HG03354 (cell line): ENCODE results near the gene CRX.
"Not testable (repeated sequence)": the region's sequence is repeated elsewhere in the genome, so short reads cannot be mapped to it uniquely, and the experiment has no call there.

Experiments used
- ATAC-seq: cut with Tn5 transposase; IDR thresholded peaks from one replicate; pipeline ENCODE4 v1.9.1; 2021; ENCODE audit warnings: mild to moderate bottlenecking; ENCODE audit not compliant: unreplicated experiment, poor library complexity, severe bottlenecking

The CRX gene

GRCh38 chr19:47854459-47854858, 32.7 kb downstream of the CRX start:
- ATAC-seq: no peak

DNA sequence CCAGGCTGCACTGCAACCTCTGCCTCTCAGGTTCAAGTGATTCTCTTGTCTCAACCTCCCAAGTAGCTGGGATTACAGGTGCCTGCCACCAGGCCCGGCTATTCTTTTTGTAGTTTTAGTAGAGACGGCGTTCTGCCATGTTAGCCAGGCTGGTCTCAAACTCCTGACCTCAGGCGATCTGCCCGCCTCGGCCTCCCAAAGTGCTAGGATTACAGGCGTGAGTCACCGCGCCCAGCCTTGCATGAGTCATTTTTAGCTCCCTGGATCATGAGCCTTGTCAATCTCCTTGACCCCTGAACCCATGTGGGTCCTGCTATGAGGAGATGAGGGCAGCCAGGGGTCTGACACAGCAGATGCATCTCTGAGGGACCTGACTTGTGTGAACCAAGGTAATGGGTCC, 36.5 kb downstream of the CRX start:
- ATAC-seq: not testable (repeated sequence)

DNA sequence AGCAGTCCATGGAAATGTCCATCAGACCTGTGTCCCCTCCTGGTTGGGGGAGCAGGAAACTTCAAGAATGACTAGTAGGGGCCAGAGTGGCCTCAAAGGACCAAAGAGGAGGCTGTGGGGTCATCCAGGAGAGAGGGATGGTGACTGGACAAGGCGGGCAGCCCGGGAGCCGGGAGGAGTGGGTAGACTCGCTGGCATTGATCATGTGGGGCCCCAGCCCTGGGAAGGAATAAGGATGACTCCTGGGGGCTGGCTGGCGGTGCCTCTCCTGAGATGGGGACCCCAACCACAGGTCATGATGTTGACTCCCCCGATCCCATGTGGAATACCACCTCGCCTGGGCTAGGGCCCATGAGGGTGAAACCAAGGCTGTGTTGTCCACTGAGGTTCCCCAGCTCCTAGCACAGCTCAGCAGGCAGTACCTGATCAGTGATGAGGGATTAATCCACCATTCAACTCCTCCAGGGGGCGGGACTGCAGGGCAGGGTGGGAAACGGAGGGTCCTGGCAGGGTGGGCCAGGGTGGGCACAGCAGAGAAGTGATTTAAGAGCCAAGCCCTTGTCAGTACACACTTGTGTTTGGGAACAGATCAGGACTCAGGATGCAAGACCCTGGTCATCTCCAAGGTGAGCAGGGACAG, 37.0 kb downstream of the CRX start, which contains the start of gene TPRX2:
TPRX2 (plus strand) TSS at position 590 of the 640 bp plus-strand sequence; CDS start at position 602, 12 bp downstream.
- ATAC-seq: not testable (repeated sequence)

GRCh38 chr19:47859838-47860237, 38.1 kb downstream of the CRX start:
- not testable (repeated sequence) for ATAC-seq

- no peak for ATAC-seq
Measured at GRCh38 chr19:47860602-47861297, 39.0 kb downstream of the CRX start.

DNA sequence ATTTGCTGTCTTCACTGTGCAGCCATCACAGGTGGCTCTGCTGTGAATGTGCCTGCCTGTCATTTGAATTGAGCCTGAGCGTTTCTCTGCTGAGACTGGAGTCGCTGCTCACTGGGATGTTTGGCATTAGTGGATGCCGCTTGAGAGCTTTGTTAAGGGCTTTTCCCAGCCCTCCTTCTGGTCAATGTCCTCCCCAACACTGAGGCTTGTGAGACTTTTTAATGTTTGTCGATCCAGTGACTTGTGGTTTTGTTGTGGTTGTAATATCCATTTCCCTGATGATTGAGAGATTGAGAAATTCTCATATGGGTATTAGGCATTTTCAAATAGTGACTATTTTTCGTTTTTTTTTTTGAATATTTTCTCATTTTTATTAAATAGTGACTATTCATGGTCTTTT, 39.9 kb downstream of the CRX start:
- ATAC-seq: no peak

GRCh38 chr19:47863514-47863936, 41.8 kb downstream of the CRX start:
- no peak for ATAC-seq

GRCh38 chr19:47865166-47865565, 43.4 kb downstream of the CRX start:
- ATAC-seq: no peak

GRCh38 chr19:47878906-47879305, 57.2 kb downstream of the CRX start:
- no peak for ATAC-seq

GRCh38 chr19:47879385-47879784, 57.6 kb downstream of the CRX start:
- not testable (repeated sequence) for ATAC-seq

- no peak for ATAC-seq
Measured at GRCh38 chr19:47881757-47882156, 60.0 kb downstream of the CRX start.

DNA sequence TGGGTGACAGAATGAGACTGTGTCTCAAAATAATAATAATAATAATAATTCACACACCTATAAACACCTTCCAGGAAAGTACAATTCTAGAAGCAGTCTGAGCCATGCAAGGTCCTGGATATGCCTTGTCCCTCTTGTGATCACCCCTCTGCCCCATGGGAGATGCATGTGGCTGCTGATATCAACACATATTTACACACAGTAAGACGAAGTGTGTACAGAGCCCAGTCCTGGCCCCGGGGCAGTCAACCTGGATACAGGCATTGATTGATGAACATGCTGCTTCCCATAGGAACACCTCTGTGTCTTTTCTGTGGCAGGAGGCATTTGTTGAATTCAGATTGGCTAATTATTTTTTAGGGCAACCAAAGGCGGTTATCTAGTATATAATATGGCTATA, 61.2 kb downstream of the CRX start:
- no peak for ATAC-seq

DNA sequence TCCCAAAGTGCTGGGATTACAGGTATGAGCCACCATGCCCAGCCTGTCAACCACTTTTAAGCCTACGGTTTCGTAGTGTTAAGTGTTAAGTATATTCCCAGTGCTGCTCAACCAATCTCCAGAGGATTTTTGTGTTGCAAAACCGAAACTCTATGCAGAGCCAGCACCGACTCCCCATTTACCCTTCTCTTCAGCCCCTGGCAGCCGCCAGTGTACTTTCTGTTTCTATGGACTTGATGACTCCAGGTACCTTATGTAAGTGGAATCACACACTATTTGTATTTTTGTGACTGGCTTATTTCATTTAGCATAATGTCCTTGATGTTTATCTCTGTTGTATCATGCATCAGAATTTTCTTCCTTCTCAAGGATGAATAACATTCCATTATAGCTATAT, 63.3 kb downstream of the CRX start:
- ATAC-seq: no peak

DNA sequence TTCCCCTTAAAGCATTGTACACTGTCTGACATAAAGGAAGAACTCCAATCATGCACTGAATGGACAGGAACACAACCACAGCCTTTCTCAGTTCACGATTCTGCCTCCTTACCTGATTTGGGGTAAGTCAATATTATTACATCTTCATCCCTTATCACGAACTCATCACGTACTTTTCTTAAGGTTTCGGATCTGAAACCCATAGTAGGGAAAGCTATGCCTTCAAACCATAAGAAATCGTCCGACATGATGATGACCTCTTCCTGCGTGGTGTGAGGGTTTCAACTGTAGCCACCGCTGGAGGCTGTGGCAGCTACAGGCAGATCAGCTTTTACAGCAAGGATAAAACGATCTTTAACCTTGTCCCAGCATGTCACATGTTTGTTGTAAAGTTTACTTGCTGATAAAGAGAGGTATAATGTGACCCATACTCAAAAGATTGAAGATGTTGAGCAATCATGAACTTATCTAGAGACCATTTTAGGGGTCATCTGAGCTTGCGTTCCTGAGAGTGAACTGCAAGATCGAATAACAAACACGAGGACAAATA, 64.3 kb downstream of the CRX start, which contains the start of gene SULT2A1:
SULT2A1 (minus strand) TSS at position 306 of the 550 bp plus-strand sequence; CDS start at position 248, 58 bp downstream.
- ATAC-seq: no peak

GRCh38 chr19:47890865-47891621, 69.3 kb downstream of the CRX start:
- ATAC-seq: no peak

- ATAC-seq: no peak
Measured at GRCh38 chr19:47891622-47891922, 69.8 kb downstream of the CRX start.

DNA sequence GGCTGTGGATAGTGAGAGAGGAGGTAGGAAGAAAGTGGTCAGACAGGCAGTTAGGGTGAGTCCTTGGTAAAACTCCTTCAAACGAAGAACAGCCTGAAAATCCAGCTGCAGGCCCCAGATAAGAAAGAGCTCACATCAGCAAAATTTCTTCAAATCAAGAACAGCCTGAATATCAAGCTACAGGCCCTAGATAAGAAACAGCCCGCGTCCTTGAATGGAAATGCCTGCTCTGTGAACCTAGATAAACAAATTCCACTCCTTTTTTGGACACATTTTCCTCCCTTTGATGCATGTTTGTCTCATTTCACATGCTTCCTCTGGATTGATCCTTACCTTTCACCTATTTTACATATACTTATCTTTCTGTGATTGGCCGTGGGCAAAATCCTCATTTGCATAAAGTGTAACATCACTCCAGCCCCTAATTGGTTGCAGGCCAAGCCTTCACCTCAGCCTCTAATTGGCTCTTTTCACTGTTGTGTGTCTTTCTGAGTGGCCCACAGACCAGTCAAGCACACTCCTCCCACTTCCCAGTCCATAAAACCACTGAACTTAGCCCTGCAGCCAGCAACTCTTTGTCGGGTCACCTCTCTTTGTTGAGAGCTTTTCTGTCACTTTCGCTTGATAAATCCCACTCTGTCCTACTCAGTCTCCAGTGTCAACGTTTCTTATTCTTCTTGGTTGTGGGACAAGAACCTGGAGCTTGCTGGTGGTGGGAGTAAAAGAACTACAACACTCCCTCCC, 70.4 kb downstream of the CRX start:
- no peak for ATAC-seq
